Memory B cell (primary cell): ENCODE results near the gene PROK2.

Experiments used
- ATAC-seq: fragments of 150-1000 bp; cut with Tn5 transposase; 2 replicates; pipeline ENCODE4 v1.10.0; 2021; ENCODE audit warnings: low read depth, mild to moderate bottlenecking, moderate library complexity
- DNase-seq, 2 donors: peaks; one replicate each; pipeline ENCODE4 v3.0.0; 2022; ENCODE audit warnings: low spot score in 2 of 2
- H3K27ac Mint-ChIP-seq: one replicate; pipeline ENCODE4 v1.8.0; 2022; ENCODE audit warnings: mild to moderate bottlenecking, moderate library complexity, mixed read lengths
- H3K27me3 Mint-ChIP-seq: one replicate; pipeline ENCODE4 v1.8.0; 2022; ENCODE audit warnings: mixed read lengths
- H3K36me3 Mint-ChIP-seq: one replicate; pipeline ENCODE4 v1.8.0; 2022; ENCODE audit warnings: mild to moderate bottlenecking, mixed read lengths
- H3K4me1 Mint-ChIP-seq: one replicate; pipeline ENCODE4 v1.8.0; 2022; ENCODE audit warnings: mixed read lengths
- H3K4me3 Mint-ChIP-seq: one replicate; pipeline ENCODE4 v1.8.0; 2022; ENCODE audit warnings: mild to moderate bottlenecking, moderate library complexity, mixed read lengths
- H3K9me3 Mint-ChIP-seq: one replicate; pipeline ENCODE4 v1.8.0; 2022; ENCODE audit warnings: mixed read lengths

Gene PROK2

GRCh38 chr3:71784914-71785531 is at the start of gene PROK2:
TSS of gene PROK2 (minus strand) at chr3:71785148. CDS start at chr3:71785052, 96 bp downstream.
- Mint-ChIP-seq H3K27me3 (peaks cover 18% of the 10 kb centered on the region), H3K9me3 (no peaks in the 10 kb centered on the region), H3K36me3 (no peaks in the 10 kb centered on the region), H3K27ac (no peak within 1 kb of the TSS), H3K4me3 (peak within 1 kb of the TSS; percentile 56), H3K4me1 (peaks cover 10% of the 10 kb centered on the region)
- DNase-seq (no peak), ATAC-seq (peak; percentile 27)

- peaks cover 8% of the 10 kb centered on the region for H3K27me3 Mint-ChIP-seq
- H3K4me3 Mint-ChIP-seq, result no peak overlapping the region
- no peaks in the 10 kb centered on the region for H3K36me3 Mint-ChIP-seq
- no peaks in the 10 kb centered on the region for H3K4me1 Mint-ChIP-seq
- no peak for DNase-seq
- H3K9me3 Mint-ChIP-seq, result no peaks in the 10 kb centered on the region
- no peak for ATAC-seq
- H3K27ac Mint-ChIP-seq, result no peak overlapping the region
Measured at GRCh38 chr3:71831599-71831998, 46.7 kb upstream of the PROK2 start.

GRCh38 chr3:71825551-71826283 is 40.8 kb upstream of the PROK2 start:
- Mint-ChIP-seq H3K36me3 (no peaks in the 10 kb centered on the region), H3K27me3 (peaks cover 13% of the 10 kb centered on the region), H3K4me1 (no peaks in the 10 kb centered on the region), H3K9me3 (no peaks in the 10 kb centered on the region), H3K27ac (no peak overlapping the region), H3K4me3 (no peak overlapping the region)
- DNase-seq (no peak), ATAC-seq (no peak)

- Mint-ChIP-seq H3K9me3 (no peaks in the 10 kb centered on the region), H3K4me1 (no peaks in the 10 kb centered on the region)
- no peak for ATAC-seq
Measured at GRCh38 chr3:71821116-71821515, 36.2 kb upstream of the PROK2 start.

GRCh38 chr3:71817262-71817661 is 32.3 kb upstream of the PROK2 start:
- Mint-ChIP-seq H3K9me3 (no peaks in the 10 kb centered on the region), H3K4me1 (no peaks in the 10 kb centered on the region), H3K36me3 (no peaks in the 10 kb centered on the region), H3K27me3 (peaks cover 5% of the 10 kb centered on the region), H3K27ac (no peak overlapping the region), H3K4me3 (no peak overlapping the region)
- ATAC-seq, result no peak
- DNase-seq, result no peak

More at GRCh38 chr3:71821116-71821515, 36.2 kb upstream of the PROK2 start:
- no peak for DNase-seq
- H3K4me3 Mint-ChIP-seq, result no peak overlapping the region
- H3K27me3 Mint-ChIP-seq, result peaks cover 10% of the 10 kb centered on the region
- H3K36me3 Mint-ChIP-seq, result no peaks in the 10 kb centered on the region
- no peak overlapping the region for H3K27ac Mint-ChIP-seq

- Mint-ChIP-seq H3K27ac (no peak overlapping the region), H3K9me3 (no peaks in the 10 kb centered on the region)
- ATAC-seq, result no peak
Measured at GRCh38 chr3:71816767-71817156, 31.8 kb upstream of the PROK2 start.

GRCh38 chr3:71815340-71816067 is 30.6 kb upstream of the PROK2 start:
- Mint-ChIP-seq H3K9me3 (no peaks in the 10 kb centered on the region), H3K27me3 (peaks cover 5% of the 10 kb centered on the region), H3K27ac (no peak overlapping the region), H3K4me3 (no peak overlapping the region), H3K36me3 (no peaks in the 10 kb centered on the region), H3K4me1 (no peaks in the 10 kb centered on the region)
- ATAC-seq (no peak), DNase-seq (no peak)

More at GRCh38 chr3:71816767-71817156, 31.8 kb upstream of the PROK2 start:
- Mint-ChIP-seq H3K36me3 (no peaks in the 10 kb centered on the region), H3K27me3 (peaks cover 5% of the 10 kb centered on the region), H3K4me3 (no peak overlapping the region), H3K4me1 (no peaks in the 10 kb centered on the region)
- DNase-seq, result no peak

- no peak for ATAC-seq
- H3K4me1 Mint-ChIP-seq, result no peaks in the 10 kb centered on the region
- H3K9me3 Mint-ChIP-seq, result no peaks in the 10 kb centered on the region
- no peak overlapping the region for H3K27ac Mint-ChIP-seq
- H3K4me3 Mint-ChIP-seq, result no peak overlapping the region
- DNase-seq, result no peak
- H3K27me3 Mint-ChIP-seq, result peaks cover 5% of the 10 kb centered on the region
- no peaks in the 10 kb centered on the region for H3K36me3 Mint-ChIP-seq
Measured at GRCh38 chr3:71813704-71814103, 28.8 kb upstream of the PROK2 start.

GRCh38 chr3:71813073-71813472 is 28.1 kb upstream of the PROK2 start:
- Mint-ChIP-seq H3K9me3 (no peaks in the 10 kb centered on the region), H3K4me3 (no peak overlapping the region), H3K27ac (no peak overlapping the region), H3K27me3 (peaks cover 5% of the 10 kb centered on the region), H3K4me1 (no peaks in the 10 kb centered on the region), H3K36me3 (no peaks in the 10 kb centered on the region)
- DNase-seq (no peak), ATAC-seq (no peak)

- no peaks in the 10 kb centered on the region for H3K36me3 Mint-ChIP-seq
- ATAC-seq (no peak), DNase-seq (no peak)
- no peaks in the 10 kb centered on the region for H3K4me1 Mint-ChIP-seq
- no peak overlapping the region for H3K4me3 Mint-ChIP-seq
- H3K27ac Mint-ChIP-seq, result no peak overlapping the region
- H3K9me3 Mint-ChIP-seq, result no peaks in the 10 kb centered on the region
- H3K27me3 Mint-ChIP-seq, result no peaks in the 10 kb centered on the region
Measured at GRCh38 chr3:71810056-71810455, 25.1 kb upstream of the PROK2 start.

- H3K36me3 Mint-ChIP-seq, result no peaks in the 10 kb centered on the region
- no peaks in the 10 kb centered on the region for H3K9me3 Mint-ChIP-seq
- H3K27me3 Mint-ChIP-seq, result no peaks in the 10 kb centered on the region
- no peak overlapping the region for H3K4me3 Mint-ChIP-seq
- DNase-seq (no peak), ATAC-seq (no peak)
- no peaks in the 10 kb centered on the region for H3K4me1 Mint-ChIP-seq
- no peak overlapping the region for H3K27ac Mint-ChIP-seq
Measured at GRCh38 chr3:71809321-71810026, 24.5 kb upstream of the PROK2 start.

GRCh38 chr3:71806736-71807135 is 21.8 kb upstream of the PROK2 start:
- ATAC-seq (no peak), DNase-seq (no peak)
- Mint-ChIP-seq H3K4me1 (no peaks in the 10 kb centered on the region), H3K4me3 (no peak overlapping the region), H3K27me3 (peaks cover 4% of the 10 kb centered on the region), H3K9me3 (no peaks in the 10 kb centered on the region), H3K27ac (no peak overlapping the region), H3K36me3 (no peaks in the 10 kb centered on the region)

GRCh38 chr3:71805691-71806090 is 20.7 kb upstream of the PROK2 start:
- Mint-ChIP-seq H3K9me3 (no peaks in the 10 kb centered on the region), H3K27me3 (peaks cover 7% of the 10 kb centered on the region), H3K27ac (no peak overlapping the region), H3K36me3 (no peaks in the 10 kb centered on the region), H3K4me3 (no peak overlapping the region), H3K4me1 (no peaks in the 10 kb centered on the region)
- DNase-seq, result no peak
- no peak for ATAC-seq

- ATAC-seq, result no peak
- Mint-ChIP-seq H3K27ac (no peak overlapping the region), H3K27me3 (peaks cover 8% of the 10 kb centered on the region), H3K36me3 (no peaks in the 10 kb centered on the region), H3K9me3 (no peaks in the 10 kb centered on the region), H3K4me3 (no peak overlapping the region), H3K4me1 (peaks cover 1% of the 10 kb centered on the region)
- no peak for DNase-seq
Measured at GRCh38 chr3:71805199-71805598, 20.3 kb upstream of the PROK2 start.
